Gastroesophageal sphincter (tissue), 4 donors: Measurements from ENCODE around the gene COQ10B. TPM values are rescaled to one million over a fixed set of nuclear protein-coding genes. Genes with fewer than 3 reads are reported as not detected.

ENCODE experiments used
- ATAC-seq: fragments of 150-250 bp; one replicate; pipeline ENCODE4 v1.9.1; 2016; ENCODE audit warnings: mild to moderate bottlenecking, moderate library complexity
- H3K27ac ChIP-seq, 4 donors: fragments of 200-600 bp; sonication (generic) in 3 of 4; 1 replicate in 3 of 4; 2 replicates in 1 of 4; pipeline ENCODE4 v1.5.1; 2016 to 2019
- H3K27me3 ChIP-seq: fragments of 200-600 bp; sonication (generic); one replicate; pipeline ENCODE4 v1.5.1; 2019
- H3K36me3 ChIP-seq, 2 donors: fragments of 200-600 bp; sonication (generic); one replicate each; pipeline ENCODE4 v1.5.1; 2019; ENCODE audit warnings: control low read depth in 1 of 2
- H3K4me1 ChIP-seq, 3 donors: fragments of 200-600 bp; sonication (generic); 1 replicate in 2 of 3; 2 replicates in 1 of 3; pipeline ENCODE4 v1.5.1; 2016 to 2019; ENCODE audit warnings: control low read depth in 2 of 3
- H3K4me3 ChIP-seq, 2 donors: fragments of 200-600 bp; sonication (generic); one replicate each; pipeline ENCODE4 v1.5.1; 2019; ENCODE audit warnings: mild to moderate bottlenecking in 1 of 2, moderate library complexity in 1 of 2
- H3K9me3 ChIP-seq, 3 donors: fragments of 200-600 bp; sonication (generic); one replicate each; pipeline ENCODE4 v1.5.1; 2017 to 2019; ENCODE audit warnings: control low read depth in 2 of 3
- EP300 ChIP-seq: sonication (generic); formaldehyde crosslinking; IDR thresholded peaks from one replicate; pipeline ENCODE4 v1.6.1; 2017; ENCODE audit warnings: antibody characterized with exemption, mild to moderate bottlenecking
- POLR2A ChIP-seq, 2 donors: fragments of 450-650 bp; IDR thresholded peaks; one replicate each; pipeline ENCODE4 v1.6.1; 2017; ENCODE audit warnings: antibody characterized with exemption in 2 of 2, mild to moderate bottlenecking in 2 of 2, moderate library complexity in 1 of 2
- POLR2AphosphoS5 ChIP-seq: sonication (generic); formaldehyde crosslinking; IDR thresholded peaks from one replicate; pipeline ENCODE4 v1.6.1; 2017; ENCODE audit warnings: antibody characterized with exemption
- WGBS, 2 donors: methylation state at CpG; one replicate each; pipeline ENCODE4 v1.1.5; 2018; ENCODE audit warnings: low coverage in 1 of 2; 5-methylcytosine and 5-hydroxymethylcytosine counted together
- total RNA-seq, 4 donors: library from RNA; depleted of rRNA; stranded (reverse); fragments of >200 nt; gene quantifications; one replicate each; pipeline ENCODE4 v1.1.0, GENCODE V29; 2016
- TF ChIP-seq, protein P1 (sequence below), 4 experiments: fragments of 200-600 bp in 2 of 4; fragments of 450-650 bp in 2 of 4; sonication (generic) in 1 of 4; IDR thresholded peaks; one replicate each; pipeline ENCODE4 v1.5.1; 2017 to 2019; ENCODE audit warnings: antibody characterized with exemption in 4 of 4, mild to moderate bottlenecking in 2 of 4, moderate library complexity in 2 of 4

The COQ10B gene
- total RNA-seq, 4 donors from 2014 or later, result 36.9 to 66.8 (median 42.2) TPM

DNA sequence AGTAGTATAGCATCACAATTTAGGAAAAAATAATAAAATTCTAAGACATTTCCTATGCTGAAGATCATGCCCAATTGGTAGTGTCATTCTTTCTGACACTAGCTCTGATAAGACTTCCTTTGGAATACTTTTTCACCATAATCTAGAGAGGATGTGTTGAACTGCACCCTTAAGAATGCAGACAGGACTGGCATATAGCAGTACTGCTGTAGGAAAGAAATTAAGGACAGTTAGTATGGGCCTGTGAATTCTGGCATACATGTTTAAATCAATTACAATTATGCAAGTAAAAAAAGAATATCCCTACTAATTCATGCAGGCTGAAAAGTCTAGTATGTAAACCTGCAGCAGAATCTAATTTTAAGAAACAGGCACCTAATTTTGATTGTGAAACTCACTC is 33.9 kb upstream of the COQ10B start:
- Histone ChIP-seq H3K27ac (no peak overlapping the region), H3K4me1 (peaks cover 0 to 49% (median 0%) of the 10 kb centered on the region in 3 donors), H3K36me3 (peaks cover 11 to 92% of the 10 kb centered on the region in 2 donors), H3K9me3 (no peaks in the 10 kb centered on the region), H3K4me3 (no peak overlapping the region), H3K27me3 (no peaks in the 10 kb centered on the region)
- no peak for TF ChIP-seq POLR2AphosphoS5
- no peak for TF ChIP-seq EP300
- TF ChIP-seq, protein P1, sequence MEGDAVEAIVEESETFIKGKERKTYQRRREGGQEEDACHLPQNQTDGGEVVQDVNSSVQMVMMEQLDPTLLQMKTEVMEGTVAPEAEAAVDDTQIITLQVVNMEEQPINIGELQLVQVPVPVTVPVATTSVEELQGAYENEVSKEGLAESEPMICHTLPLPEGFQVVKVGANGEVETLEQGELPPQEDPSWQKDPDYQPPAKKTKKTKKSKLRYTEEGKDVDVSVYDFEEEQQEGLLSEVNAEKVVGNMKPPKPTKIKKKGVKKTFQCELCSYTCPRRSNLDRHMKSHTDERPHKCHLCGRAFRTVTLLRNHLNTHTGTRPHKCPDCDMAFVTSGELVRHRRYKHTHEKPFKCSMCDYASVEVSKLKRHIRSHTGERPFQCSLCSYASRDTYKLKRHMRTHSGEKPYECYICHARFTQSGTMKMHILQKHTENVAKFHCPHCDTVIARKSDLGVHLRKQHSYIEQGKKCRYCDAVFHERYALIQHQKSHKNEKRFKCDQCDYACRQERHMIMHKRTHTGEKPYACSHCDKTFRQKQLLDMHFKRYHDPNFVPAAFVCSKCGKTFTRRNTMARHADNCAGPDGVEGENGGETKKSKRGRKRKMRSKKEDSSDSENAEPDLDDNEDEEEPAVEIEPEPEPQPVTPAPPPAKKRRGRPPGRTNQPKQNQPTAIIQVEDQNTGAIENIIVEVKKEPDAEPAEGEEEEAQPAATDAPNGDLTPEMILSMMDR (IDR thresholded peaks at IDR 0.05), result no peak
- TF ChIP-seq POLR2A (IDR thresholded peaks at IDR 0.05), result no peak
- no peak for ATAC-seq

DNA sequence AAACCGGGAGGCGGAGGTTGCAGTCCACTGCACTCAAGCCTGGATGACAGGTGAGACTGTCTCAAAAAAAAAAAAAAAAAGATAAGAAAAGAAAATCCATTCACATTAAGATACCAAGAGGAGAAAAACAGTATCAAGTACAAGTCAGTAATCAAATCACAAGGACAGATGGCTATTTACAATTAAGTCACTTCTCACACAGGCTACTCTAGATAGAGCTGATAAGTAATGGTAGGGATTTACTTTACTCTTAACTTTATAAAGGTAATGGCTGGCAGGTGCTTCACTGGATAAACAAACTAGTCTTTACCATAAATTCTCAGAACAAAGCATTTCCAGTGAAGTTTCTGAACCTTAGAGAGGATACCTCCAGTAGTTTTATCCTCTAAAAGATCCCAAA is 30.0 kb upstream of the COQ10B start:
- H3K4me1 ChIP-seq, result peaks cover 0 to 87% (median 19%) of the 10 kb centered on the region in 3 donors
- no peak overlapping the region for H3K4me3 ChIP-seq
- TF ChIP-seq, protein P1 (IDR thresholded peaks at IDR 0.05), result no peak
- TF ChIP-seq EP300, result no peak
- TF ChIP-seq POLR2AphosphoS5, result no peak
- no peak for TF ChIP-seq POLR2A (IDR thresholded peaks at IDR 0.05)
- WGBS, 2 donors, result 78% methylated on average over 2 of the region's 2 CpGs; no CpG with 5 or more reads in 1 of the 2 donors
- H3K36me3 ChIP-seq, result peaks cover 7 to 53% of the 10 kb centered on the region in 2 donors
- H3K27ac ChIP-seq, result no peak overlapping the region
- no peak for ATAC-seq
- H3K9me3 ChIP-seq, result no peaks in the 10 kb centered on the region
- no peaks in the 10 kb centered on the region for H3K27me3 ChIP-seq

DNA sequence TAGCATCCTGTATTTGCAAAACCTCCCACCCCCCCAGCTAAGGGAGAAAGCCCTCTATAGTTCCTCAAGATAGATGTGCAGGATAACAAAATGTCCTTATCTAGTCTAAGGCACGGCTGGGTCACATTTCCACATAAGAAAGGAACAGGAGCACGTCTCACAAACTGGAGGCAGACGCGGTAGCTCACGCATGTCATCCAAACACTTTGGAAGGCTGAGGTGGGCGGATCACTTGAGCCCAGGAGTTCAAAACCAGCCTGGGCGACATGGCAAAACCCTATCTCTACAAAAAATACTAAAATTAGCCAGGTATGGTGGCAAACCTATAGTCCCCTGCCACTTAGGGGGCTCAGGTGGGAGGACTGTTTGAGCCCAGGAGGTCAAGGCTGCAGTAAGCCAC is 27.8 kb upstream of the COQ10B start:
- peaks cover 0 to 99% (median 21%) of the 10 kb centered on the region in 3 donors for H3K4me1 ChIP-seq
- ATAC-seq, result no peak
- 0 to 35% methylated on average over 2 to 7 of the region's 7 CpGs for WGBS, 2 donors

DNA sequence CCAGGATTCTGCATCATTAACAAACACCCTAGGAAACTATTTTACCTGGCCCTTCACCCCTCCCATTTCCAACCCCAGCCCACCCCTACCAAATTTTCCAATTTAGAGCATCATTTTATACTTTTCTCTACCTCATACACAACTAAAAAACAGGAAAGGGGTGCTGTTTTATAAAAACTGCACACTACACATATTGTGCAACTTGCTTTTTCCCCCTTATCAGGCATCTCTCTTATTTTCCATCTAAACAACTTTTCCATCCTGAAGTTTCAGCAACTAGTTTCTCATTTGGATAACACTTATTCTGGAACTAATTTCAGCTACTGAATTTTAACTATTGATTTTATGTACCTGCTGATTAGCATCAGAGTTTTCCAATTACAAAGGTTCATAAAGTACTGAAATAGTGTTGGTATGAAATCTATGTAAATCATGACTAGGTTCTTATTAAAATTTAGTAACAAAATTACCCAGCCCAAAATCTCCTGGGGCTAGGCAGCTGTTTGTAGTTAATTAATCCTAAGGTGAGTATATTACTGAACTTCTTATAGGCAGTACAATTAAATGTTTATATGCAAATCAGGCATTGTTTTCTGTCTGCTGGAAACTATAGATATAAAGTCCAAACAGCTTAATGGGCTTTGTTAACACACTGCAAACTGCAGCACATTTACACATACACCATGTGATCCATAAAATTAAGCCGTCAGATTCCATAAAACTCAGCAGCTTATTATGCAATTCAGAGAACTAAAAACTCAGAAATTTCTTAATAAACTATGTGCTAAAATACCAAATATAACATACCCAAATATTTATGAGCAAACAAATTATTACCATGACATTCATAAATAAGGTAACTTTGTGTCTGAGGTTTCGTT is 26.4 kb upstream of the COQ10B start:
- Histone ChIP-seq H3K4me1 (peaks cover 2 to 100% (median 33%) of the 10 kb centered on the region in 3 donors), H3K27me3 (no peaks in the 10 kb centered on the region), H3K9me3 (no peaks in the 10 kb centered on the region), H3K4me3 (no peak overlapping the region), H3K27ac (no peak overlapping the region), H3K36me3 (peaks cover 0 to 29% of the 10 kb centered on the region in 2 donors)
- TF ChIP-seq POLR2A (IDR thresholded peaks at IDR 0.05), result no peak
- no peak for TF ChIP-seq EP300
- TF ChIP-seq, protein P1 (IDR thresholded peaks at IDR 0.05), result no peak
- no peak for TF ChIP-seq POLR2AphosphoS5
- ATAC-seq, result no peak
- 67 to 68% methylated on average over 2 of the region's 2 CpGs for WGBS, 2 donors

More for the DNA sequence above, 27.8 kb upstream of the COQ10B start:
- H3K27me3 ChIP-seq, result no peaks in the 10 kb centered on the region
- H3K36me3 ChIP-seq, result peaks cover 0 to 41% of the 10 kb centered on the region in 2 donors
- H3K27ac ChIP-seq, result no peak overlapping the region
- TF ChIP-seq POLR2A (IDR thresholded peaks at IDR 0.05) (no peak), EP300 (no peak)
- TF ChIP-seq, protein P1 (IDR thresholded peaks at IDR 0.05), result no peak
- peak overlapping the region in 1 of 2 donors; percentile 6 for H3K4me3 ChIP-seq
- no peaks in the 10 kb centered on the region for H3K9me3 ChIP-seq

DNA sequence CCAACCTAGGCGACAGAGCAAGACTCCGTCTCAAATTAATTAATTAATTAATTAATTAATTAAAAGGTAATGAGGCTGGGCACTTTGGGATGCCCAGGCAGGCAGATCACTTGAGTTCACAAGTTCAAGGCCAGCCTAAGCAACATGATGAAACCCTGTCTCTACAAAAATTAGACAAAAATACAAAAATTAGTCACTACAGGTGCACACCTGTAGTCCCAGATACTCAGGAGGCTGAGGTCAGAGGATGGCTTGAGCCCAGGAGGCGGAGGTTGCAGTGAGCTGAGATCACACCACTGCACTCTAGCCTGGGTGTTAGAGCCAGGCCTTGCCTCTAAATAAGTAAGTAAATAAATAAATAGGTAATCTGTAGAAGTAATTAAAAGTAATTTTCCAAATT is 25.4 kb upstream of the COQ10B start:
- Histone ChIP-seq H3K9me3 (no peaks in the 10 kb centered on the region), H3K4me3 (no peak overlapping the region), H3K36me3 (peaks cover 0 to 19% of the 10 kb centered on the region in 2 donors), H3K4me1 (peaks cover 4 to 100% (median 42%) of the 10 kb centered on the region in 3 donors), H3K27me3 (no peaks in the 10 kb centered on the region), H3K27ac (no peak overlapping the region)
- WGBS, 2 donors, result 91 to 100% methylated on average over 1 of the region's 3 CpGs
- TF ChIP-seq, protein P1 (IDR thresholded peaks at IDR 0.05), result no peak
- no peak for TF ChIP-seq POLR2AphosphoS5
- TF ChIP-seq EP300, result no peak
- TF ChIP-seq POLR2A (IDR thresholded peaks at IDR 0.05), result no peak
- ATAC-seq, result no peak
